ENCODE results near the gene EEF1A2.

The EEF1A2 gene

DNA sequence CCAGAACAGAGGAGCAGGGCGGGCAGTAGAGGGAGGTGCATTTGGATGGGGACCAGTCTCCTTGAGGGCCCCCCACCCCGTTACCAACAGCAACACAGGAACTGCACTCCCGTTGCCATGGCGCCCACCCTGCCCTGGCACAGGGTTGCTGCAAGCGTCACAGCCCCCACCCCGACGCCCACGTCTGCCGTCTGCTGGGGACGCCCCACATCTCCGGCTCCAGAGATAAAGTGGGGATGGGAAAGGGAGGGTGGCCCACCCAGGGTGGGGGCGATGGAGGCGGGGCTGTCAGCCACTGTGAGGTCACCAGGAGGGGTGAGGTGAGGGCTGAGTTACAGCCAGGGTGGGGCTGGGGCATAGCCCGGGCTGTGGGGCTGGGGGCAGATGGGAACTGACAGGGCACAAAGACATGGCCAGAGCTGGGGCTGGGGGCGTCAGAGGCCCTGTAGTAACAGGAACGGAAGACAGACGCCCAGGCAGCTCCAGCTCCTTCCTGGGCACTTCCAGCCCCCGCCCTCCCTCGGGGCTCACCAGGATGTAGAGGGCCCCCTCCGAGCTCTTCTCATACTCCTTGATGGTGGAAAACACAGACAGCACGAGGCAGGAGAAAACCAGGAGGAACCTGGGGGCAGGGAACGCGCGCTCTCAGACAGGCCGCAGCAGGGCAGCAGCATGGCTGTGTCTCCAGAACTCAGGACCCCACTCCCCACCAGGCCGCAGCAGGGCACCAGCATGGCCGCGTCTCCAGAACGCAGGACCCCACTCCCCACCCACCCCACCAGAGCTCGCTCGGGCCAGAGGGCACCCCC is 52.5 kb downstream of the EEF1A2 start:
- H3K14ac ChIP-seq (ENCODE audit: low read length) = no peak overlapping the region

DNA sequence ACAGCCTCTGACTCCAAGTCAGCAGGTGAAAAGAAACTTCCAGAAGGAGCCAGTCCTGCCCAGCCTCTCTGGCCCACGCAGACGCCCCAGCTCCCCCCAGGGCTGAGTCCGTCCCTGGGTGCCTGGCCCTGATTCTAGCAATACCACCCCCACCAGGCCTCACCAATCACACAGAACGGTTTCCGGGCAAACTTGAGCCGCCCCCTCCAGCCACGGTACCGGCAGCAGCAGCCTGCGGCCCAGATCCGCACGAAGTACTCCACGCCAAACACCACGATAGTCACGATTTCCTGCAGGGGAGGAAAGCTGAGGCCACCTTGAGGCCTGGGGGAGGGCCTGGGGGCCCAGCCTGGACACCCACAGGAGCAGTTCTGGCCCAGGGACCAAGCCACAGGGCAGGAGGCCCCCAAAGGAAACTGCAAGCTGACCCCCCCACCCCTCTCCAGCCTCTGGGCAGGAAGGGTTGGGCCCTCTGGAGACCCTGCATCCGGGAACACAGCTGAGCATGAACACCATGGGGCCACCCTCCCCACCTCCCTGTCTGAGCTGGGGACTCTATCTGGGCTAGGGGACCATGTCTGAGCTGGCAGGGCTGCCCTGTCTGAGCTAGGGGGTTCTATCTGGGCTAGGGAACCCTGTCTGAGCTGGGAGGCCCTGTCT is 53.7 kb downstream of the EEF1A2 start:
- Histone ChIP-seq H2AK5ac (ENCODE audit: low read depth, low read length) (peak overlapping the region; percentile 46), H4K8ac (ENCODE audit: low read depth, low read length) (no peak overlapping the region), H3K4me2 (ENCODE audit: insufficient read depth, low read length, poor library complexity, severe bottlenecking) (no peak overlapping the region), H3K36me3 (replicated peaks in 1 of 2; ENCODE audit: control insufficient read depth in 2 of 2, insufficient read depth in 2 of 2, low read length in 2 of 2) (peaks cover 0 to 10% of the 10 kb centered on the region in 2 donors), H3K9ac (ENCODE audit: low read depth, low read length, poor library complexity) (peak overlapping the region; percentile 44), H2BK5ac (ENCODE audit: low read length) (peak overlapping the region; percentile 66), H3K23ac (ENCODE audit: low read depth, low read length, poor library complexity) (no peak overlapping the region), H3K4me1 (ENCODE audit: control insufficient read depth in 2 of 2, insufficient read depth in 1 of 2, low read depth in 1 of 2, low read length in 2 of 2) (peaks cover 4 to 15% of the 10 kb centered on the region in 2 donors), H3K4ac (ENCODE audit: low read length) (no peak overlapping the region), H3K9me3 (replicated peaks in 1 of 2; ENCODE audit: control insufficient read depth in 2 of 2, insufficient read depth in 1 of 2, low read depth in 1 of 2, low read length in 2 of 2) (peaks cover 2 to 3% of the 10 kb centered on the region in 2 donors), H2AFZ (ENCODE audit: low read length) (no peak overlapping the region), H3K4me3 (ENCODE audit: low read length in 2 of 2) (no peak overlapping the region), H2BK12ac (ENCODE audit: low read length) (no peak overlapping the region), H3K79me1 (ENCODE audit: low read depth, low read length) (peaks cover 25% of the 10 kb centered on the region), H3K27ac (replicated peaks; ENCODE audit: low read length) (no peak overlapping the region), H4K91ac (ENCODE audit: low read depth, low read length, poor library complexity) (no peak overlapping the region), H2BK120ac (ENCODE audit: low read depth, low read length) (no peak overlapping the region), H3K27me3 (ENCODE audit: control insufficient read depth in 3 of 3, insufficient read depth in 3 of 3, low read depth in 1 of 3, low read length in 3 of 3) (no peaks in the 10 kb centered on the region), H3K18ac (ENCODE audit: low read length) (peak overlapping the region; percentile 38), H3K14ac (ENCODE audit: low read length) (peak overlapping the region; percentile 38), H2BK15ac (ENCODE audit: low read length) (no peak overlapping the region)
- no CpG with 5 or more reads among the region's 15 CpGs for WGBS, 2 donors (ENCODE audit: extremely low coverage in 2 of 2, insufficient read length in 2 of 2, insufficient replicate concordance in 1 of 2)
- DNase-seq (ENCODE audit: low spot score) = no peak

More for the DNA sequence above, 52.5 kb downstream of the EEF1A2 start:
- H2BK12ac ChIP-seq (ENCODE audit: low read length) = no peak overlapping the region
- peak overlapping the region; percentile 12 for H3K9ac ChIP-seq (ENCODE audit: low read depth, low read length, poor library complexity)
- peak overlapping the region; percentile 43 for H3K23ac ChIP-seq (ENCODE audit: low read depth, low read length, poor library complexity)
- peak overlapping the region; percentile 66 for H2BK5ac ChIP-seq (ENCODE audit: low read length)
- H3K4me3 ChIP-seq (ENCODE audit: low read length in 2 of 2) = no peak overlapping the region
- peak overlapping the region; percentile 37 for H2BK15ac ChIP-seq (ENCODE audit: low read length)
- H2BK120ac ChIP-seq (ENCODE audit: low read depth, low read length) = no peak overlapping the region
- H4K91ac ChIP-seq (ENCODE audit: low read depth, low read length, poor library complexity) = no peak overlapping the region
- peaks cover 2 to 3% of the 10 kb centered on the region in 2 donors for H3K9me3 ChIP-seq (replicated peaks in 1 of 2; ENCODE audit: control insufficient read depth in 2 of 2, insufficient read depth in 1 of 2, low read depth in 1 of 2, low read length in 2 of 2)
- H3K4me1 ChIP-seq (ENCODE audit: control insufficient read depth in 2 of 2, insufficient read depth in 1 of 2, low read depth in 1 of 2, low read length in 2 of 2) = peaks cover 4 to 17% of the 10 kb centered on the region in 2 donors
- no peak overlapping the region for H3K4me2 ChIP-seq (ENCODE audit: insufficient read depth, low read length, poor library complexity, severe bottlenecking)
- no peak overlapping the region for H2AFZ ChIP-seq (ENCODE audit: low read length)
- H2AK5ac ChIP-seq (ENCODE audit: low read depth, low read length) = peak overlapping the region; percentile 75
- no CpG with 5 or more reads among the region's 31 CpGs for WGBS, 2 donors (ENCODE audit: extremely low coverage in 2 of 2, insufficient read length in 2 of 2, insufficient replicate concordance in 1 of 2)
- peaks cover 29% of the 10 kb centered on the region for H3K79me1 ChIP-seq (ENCODE audit: low read depth, low read length)
- H4K8ac ChIP-seq (ENCODE audit: low read depth, low read length) = peak overlapping the region; percentile 17
- H3K4ac ChIP-seq (ENCODE audit: low read length) = no peak overlapping the region
- H3K27ac ChIP-seq (replicated peaks; ENCODE audit: low read length) = no peak overlapping the region
- H3K18ac ChIP-seq (ENCODE audit: low read length) = peak overlapping the region; percentile 48
- H3K27me3 ChIP-seq (ENCODE audit: control insufficient read depth in 3 of 3, insufficient read depth in 3 of 3, low read depth in 1 of 3, low read length in 3 of 3) = no peaks in the 10 kb centered on the region
- H3K36me3 ChIP-seq (replicated peaks in 1 of 2; ENCODE audit: control insufficient read depth in 2 of 2, insufficient read depth in 2 of 2, low read length in 2 of 2) = peaks cover 0 to 14% of the 10 kb centered on the region in 2 donors
- no peak for DNase-seq (ENCODE audit: low spot score)

DNA sequence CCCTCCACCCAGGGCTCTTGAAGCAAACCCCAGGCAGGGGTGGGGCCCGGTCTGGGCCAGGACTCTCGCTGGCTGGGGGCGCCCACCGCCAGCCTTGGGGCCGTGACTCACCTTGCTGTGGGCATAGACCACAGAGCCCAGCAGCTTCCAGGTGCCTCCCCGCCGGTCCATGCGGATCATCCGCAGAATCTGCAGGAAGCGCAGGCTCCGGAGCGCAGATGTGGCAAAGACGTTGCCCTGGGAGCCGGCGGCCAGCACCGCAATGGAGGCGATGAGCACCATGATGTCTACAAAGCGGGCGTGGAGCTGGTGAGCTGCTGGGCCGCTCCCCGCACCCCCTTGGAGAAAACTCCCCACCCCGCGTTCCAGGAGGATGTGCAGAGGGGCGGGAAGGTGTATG is 54.3 kb downstream of the EEF1A2 start:
- Histone ChIP-seq H3K79me1 (ENCODE audit: low read depth, low read length) (peaks cover 25% of the 10 kb centered on the region), H4K91ac (ENCODE audit: low read depth, low read length, poor library complexity) (no peak overlapping the region), H3K4me1 (ENCODE audit: control insufficient read depth in 2 of 2, insufficient read depth in 1 of 2, low read depth in 1 of 2, low read length in 2 of 2) (peaks cover 3 to 12% of the 10 kb centered on the region in 2 donors), H2AFZ (ENCODE audit: low read length) (no peak overlapping the region), H3K4ac (ENCODE audit: low read length) (no peak overlapping the region), H4K8ac (ENCODE audit: low read depth, low read length) (no peak overlapping the region), H3K9me3 (replicated peaks in 1 of 2; ENCODE audit: control insufficient read depth in 2 of 2, insufficient read depth in 1 of 2, low read depth in 1 of 2, low read length in 2 of 2) (peaks cover 2 to 3% of the 10 kb centered on the region in 2 donors), H3K9ac (ENCODE audit: low read depth, low read length, poor library complexity) (no peak overlapping the region), H2BK15ac (ENCODE audit: low read length) (no peak overlapping the region), H3K18ac (ENCODE audit: low read length) (no peak overlapping the region), H2BK12ac (ENCODE audit: low read length) (no peak overlapping the region), H2BK5ac (ENCODE audit: low read length) (peak overlapping the region; percentile 66), H3K27me3 (ENCODE audit: control insufficient read depth in 3 of 3, insufficient read depth in 3 of 3, low read depth in 1 of 3, low read length in 3 of 3) (no peaks in the 10 kb centered on the region), H3K14ac (ENCODE audit: low read length) (no peak overlapping the region), H3K4me2 (ENCODE audit: insufficient read depth, low read length, poor library complexity, severe bottlenecking) (no peak overlapping the region), H3K36me3 (replicated peaks in 1 of 2; ENCODE audit: control insufficient read depth in 2 of 2, insufficient read depth in 2 of 2, low read length in 2 of 2) (peaks cover 0 to 13% of the 10 kb centered on the region in 2 donors), H3K23ac (ENCODE audit: low read depth, low read length, poor library complexity) (no peak overlapping the region), H3K4me3 (ENCODE audit: low read length in 2 of 2) (no peak overlapping the region), H3K27ac (replicated peaks; ENCODE audit: low read length) (no peak overlapping the region), H2BK120ac (ENCODE audit: low read depth, low read length) (no peak overlapping the region), H2AK5ac (ENCODE audit: low read depth, low read length) (no peak overlapping the region)
- no peak for DNase-seq (ENCODE audit: low spot score)
- WGBS, 2 donors (ENCODE audit: extremely low coverage in 2 of 2, insufficient read length in 2 of 2, insufficient replicate concordance in 1 of 2) = no CpG with 5 or more reads among the region's 24 CpGs

All from neuronal stem cell (in vitro differentiated cells).